ENCODE measurements around the gene CX3CL1. TPM values are rescaled to one million over a fixed set of nuclear protein-coding genes. Genes with fewer than 3 reads are reported as not detected.
A peak's percentile ranks its signal among the peaks of the same experiment; 100 is the strongest.

CX3CL1 gene
- total RNA-seq, 1 donor from 2014 or later = not detected

DNA sequence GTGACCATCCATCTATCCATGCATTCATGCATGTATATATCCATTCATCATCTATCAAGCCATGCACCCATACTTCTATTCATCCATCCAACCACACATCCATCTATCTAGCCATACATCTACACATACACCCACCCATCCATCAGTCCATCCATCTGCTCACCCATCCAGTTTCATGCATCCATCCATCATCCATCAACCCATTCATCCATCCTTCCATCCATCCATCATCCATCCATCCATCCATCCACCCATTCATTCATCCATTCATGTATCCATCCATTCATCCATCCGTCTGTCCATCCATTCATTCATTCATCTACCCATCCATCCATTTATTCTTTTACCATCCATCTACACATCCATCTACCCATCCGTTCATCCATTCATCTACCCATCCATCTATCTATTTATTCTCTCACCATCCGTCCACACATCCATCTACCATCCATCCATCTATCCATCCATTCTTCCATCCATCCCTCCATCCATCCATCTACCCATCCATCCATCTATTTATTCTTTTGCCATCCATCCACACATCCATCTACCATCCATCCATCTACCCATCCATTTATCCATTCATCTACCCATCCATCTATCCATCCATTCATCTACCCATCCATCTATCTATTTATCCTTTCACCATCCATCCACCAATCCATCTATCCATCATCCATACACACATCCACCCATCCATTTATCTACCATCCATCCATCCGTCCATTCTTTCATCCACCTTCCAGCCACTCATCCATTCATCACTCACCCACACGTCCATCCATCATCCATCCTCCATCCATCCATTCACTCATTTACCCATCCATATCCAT is 35.4 kb downstream of the CX3CL1 start:
- intact Hi-C loops (cut with micrococcal nuclease) = no loop called here
- peaks cover 5% of the 10 kb centered on the region for H3K4me1 Mint-ChIP-seq (ENCODE audit: low read depth)
- H3K27ac Mint-ChIP-seq = no peak overlapping the region
- no peak for DNase-seq (ENCODE audit: low spot score)
- H3K27me3 Mint-ChIP-seq (ENCODE audit: low read depth) = peaks cover 3% of the 10 kb centered on the region
- H3K9me3 Mint-ChIP-seq = no peaks in the 10 kb centered on the region
- H3K4me3 Mint-ChIP-seq (ENCODE audit: low read depth) = no peak overlapping the region
- no peaks in the 10 kb centered on the region for H3K36me3 Mint-ChIP-seq (ENCODE audit: low read depth)

DNA sequence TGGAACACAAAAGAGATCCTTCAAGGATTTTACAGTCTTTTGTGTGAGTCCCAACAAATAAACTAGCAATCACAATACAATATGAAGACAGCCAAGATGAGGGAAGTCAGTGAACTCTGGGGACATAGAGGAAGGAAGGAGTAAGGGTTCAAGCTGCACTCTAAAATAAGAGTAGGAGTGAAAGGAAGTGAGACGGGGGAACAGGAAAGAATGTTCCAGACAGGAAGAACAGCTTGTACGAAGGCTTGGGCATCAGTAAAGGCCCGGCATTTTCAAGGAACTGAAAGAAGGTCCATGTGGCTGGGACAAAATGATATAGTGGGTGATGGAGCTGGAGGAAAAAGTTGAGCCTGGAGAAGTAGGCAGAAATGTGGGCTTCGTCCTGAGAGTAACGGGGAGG is 36.8 kb downstream of the CX3CL1 start:
- no peaks in the 10 kb centered on the region for H3K9me3 Mint-ChIP-seq

DNA sequence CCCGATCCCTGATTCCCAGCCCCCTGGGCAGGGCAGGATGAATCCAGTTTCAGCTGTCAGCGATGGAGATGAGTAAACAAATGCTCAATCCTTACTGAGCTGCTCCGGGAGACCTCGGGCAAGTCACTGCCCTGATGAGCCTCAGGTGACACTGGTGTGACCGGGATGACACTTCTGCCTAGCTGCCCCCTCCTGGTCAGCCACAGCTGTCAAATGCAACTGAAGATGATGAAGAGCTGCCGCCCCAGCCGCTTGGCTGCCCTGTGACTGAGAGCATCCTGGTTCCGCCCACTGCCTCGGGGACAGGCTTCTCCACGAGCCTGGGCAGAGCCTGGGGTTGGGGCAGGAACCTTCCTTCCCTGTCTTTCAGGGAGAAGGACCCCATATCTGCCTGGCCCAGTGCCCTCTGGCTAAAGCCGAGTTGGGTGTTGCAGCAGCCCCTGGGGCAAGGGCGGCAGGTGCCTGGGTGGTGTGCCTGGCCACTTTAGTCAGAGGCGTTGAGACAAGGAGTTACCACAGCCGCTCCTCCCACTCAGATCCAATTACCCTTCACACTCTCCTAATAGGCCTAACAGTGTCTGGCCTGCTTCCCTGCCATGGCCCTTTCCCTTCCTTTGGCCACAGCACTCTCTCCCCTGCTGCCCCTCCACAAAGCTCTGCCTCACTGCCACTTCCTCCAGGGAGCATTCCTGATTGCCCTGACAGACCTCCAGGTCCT is 37.7 kb downstream of the CX3CL1 start:
- Mint-ChIP-seq H3K9me3 (no peaks in the 10 kb centered on the region), H3K4me3 (ENCODE audit: low read depth) (no peak overlapping the region), H3K4me1 (ENCODE audit: low read depth) (peaks cover 5% of the 10 kb centered on the region), H3K36me3 (ENCODE audit: low read depth) (no peaks in the 10 kb centered on the region), H3K27ac (no peak overlapping the region), H3K27me3 (ENCODE audit: low read depth) (peaks cover 2% of the 10 kb centered on the region)
- intact Hi-C loops (cut with micrococcal nuclease) = no loop called here
- DNase-seq (ENCODE audit: low spot score) = no peak

More for the DNA sequence above, 36.8 kb downstream of the CX3CL1 start:
- Mint-ChIP-seq H3K36me3 (ENCODE audit: low read depth) (no peaks in the 10 kb centered on the region), H3K4me3 (ENCODE audit: low read depth) (no peak overlapping the region), H3K27ac (no peak overlapping the region), H3K27me3 (ENCODE audit: low read depth) (peaks cover 3% of the 10 kb centered on the region), H3K4me1 (ENCODE audit: low read depth) (peaks cover 5% of the 10 kb centered on the region)
- intact Hi-C loops (cut with micrococcal nuclease) = no loop called here
- no peak for DNase-seq (ENCODE audit: low spot score)

DNA sequence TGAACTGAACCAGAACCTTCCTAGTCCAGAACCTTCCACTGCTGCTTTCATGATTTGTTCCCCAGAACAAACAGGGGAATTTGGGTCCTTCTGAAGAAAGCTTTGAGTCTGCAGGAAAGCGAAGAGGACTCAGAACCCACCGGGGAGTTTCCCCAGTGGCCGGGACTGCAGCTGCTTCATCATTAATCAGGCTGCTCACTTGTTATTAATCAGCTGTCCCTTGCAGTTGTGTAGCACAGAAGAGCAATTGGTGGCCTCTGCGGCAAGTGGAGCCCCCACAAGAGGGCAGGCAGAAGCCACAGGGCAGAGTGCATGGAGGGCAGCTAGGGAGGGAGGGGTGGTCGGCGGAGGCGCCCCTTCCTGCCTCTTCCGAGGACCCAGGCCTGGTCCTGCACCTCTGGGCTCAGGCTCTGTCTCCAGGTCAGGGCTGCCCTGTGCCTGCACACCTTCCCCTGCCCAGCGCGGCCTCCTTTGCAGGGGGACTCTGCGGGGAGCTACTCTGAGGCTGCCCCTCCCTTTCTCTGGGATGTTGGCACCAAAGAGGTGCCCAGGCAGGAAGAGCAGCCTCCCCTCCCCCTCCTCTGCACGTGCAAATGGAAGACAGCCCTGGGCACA is 39.2 kb downstream of the CX3CL1 start:
- peaks cover 5% of the 10 kb centered on the region for H3K4me1 Mint-ChIP-seq (ENCODE audit: low read depth)
- intact Hi-C loops (cut with micrococcal nuclease) = no loop called here
- DNase-seq (ENCODE audit: low spot score) = no peak

DNA sequence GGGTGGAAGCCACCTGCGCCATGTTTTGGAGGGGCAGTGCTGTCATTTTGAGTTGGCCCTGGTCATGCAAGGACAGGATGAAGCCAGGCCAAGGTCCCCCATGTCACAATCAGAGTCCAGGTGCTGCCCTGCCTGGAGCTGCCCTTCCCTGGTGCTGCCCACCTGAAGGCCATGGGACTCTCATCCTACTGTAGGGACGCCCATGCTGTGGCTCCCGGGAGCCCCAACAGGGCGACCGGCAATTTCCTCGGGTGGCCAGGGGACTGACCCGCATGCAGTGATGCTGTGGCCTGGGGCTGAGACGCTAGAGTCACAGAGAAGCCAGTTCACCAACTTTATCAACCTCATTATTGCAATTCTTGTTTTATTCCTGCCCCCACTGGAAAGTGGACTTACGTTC is 40.3 kb downstream of the CX3CL1 start:
- Mint-ChIP-seq H3K4me1 (ENCODE audit: low read depth) (peaks cover 10% of the 10 kb centered on the region), H3K27me3 (ENCODE audit: low read depth) (no peaks in the 10 kb centered on the region), H3K36me3 (ENCODE audit: low read depth) (no peaks in the 10 kb centered on the region), H3K4me3 (ENCODE audit: low read depth) (no peak overlapping the region), H3K9me3 (no peaks in the 10 kb centered on the region), H3K27ac (peak overlapping the region; percentile 26)
- no peak for DNase-seq (ENCODE audit: low spot score)
- intact Hi-C loops (cut with micrococcal nuclease) = no loop called here

More for the DNA sequence above, 39.2 kb downstream of the CX3CL1 start:
- Mint-ChIP-seq H3K4me3 (ENCODE audit: low read depth) (no peak overlapping the region), H3K27me3 (ENCODE audit: low read depth) (no peaks in the 10 kb centered on the region), H3K36me3 (ENCODE audit: low read depth) (no peaks in the 10 kb centered on the region), H3K9me3 (no peaks in the 10 kb centered on the region), H3K27ac (no peak overlapping the region)

DNA sequence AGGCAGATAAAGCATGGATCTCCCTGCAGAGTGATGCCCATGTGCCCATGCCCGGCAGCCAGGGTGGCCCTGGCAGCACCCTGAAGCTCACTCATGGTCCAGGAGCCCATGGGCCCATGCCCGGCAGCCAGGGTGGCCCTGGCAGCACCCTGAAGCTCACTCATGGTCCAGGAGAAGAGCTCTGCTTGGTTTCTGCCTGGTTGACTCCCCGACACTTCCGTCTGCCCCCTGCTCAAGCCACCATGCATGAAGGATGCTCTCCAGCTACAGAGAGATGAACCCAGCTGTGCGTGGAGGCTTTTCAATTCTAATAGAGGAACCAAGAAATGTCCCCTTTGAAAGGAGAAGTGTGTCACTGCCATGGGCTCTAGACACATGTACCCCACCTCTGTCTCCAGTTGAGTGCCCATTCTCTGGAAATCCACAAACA is 41.0 kb downstream of the CX3CL1 start:
- Mint-ChIP-seq H3K4me3 (ENCODE audit: low read depth) (no peak overlapping the region), H3K27me3 (ENCODE audit: low read depth) (no peaks in the 10 kb centered on the region), H3K9me3 (no peaks in the 10 kb centered on the region), H3K4me1 (ENCODE audit: low read depth) (peaks cover 15% of the 10 kb centered on the region), H3K36me3 (ENCODE audit: low read depth) (no peaks in the 10 kb centered on the region), H3K27ac (peak overlapping the region; percentile 26)
- DNase-seq (ENCODE audit: low spot score) = no peak
- intact Hi-C loops (cut with micrococcal nuclease) = no loop called here

DNA sequence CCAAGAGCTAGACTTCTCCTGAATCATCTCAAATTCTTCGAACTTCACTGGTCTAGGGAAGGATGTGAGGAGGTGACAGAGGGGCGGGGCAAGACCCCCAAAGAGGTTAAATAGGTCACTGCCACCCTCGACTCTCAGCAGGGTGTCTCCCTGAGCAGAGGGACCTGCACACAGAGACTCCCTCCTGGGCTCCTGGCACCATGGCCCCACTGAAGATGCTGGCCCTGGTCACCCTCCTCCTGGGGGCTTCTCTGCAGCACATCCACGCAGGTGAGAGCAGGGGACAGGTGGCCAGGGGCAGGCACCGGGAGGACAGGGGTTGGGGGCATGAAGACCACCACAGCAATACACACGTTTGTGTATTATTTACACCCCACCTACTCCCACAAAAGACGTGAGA is 41.4 kb downstream of the CX3CL1 start:
- intact Hi-C loops (cut with micrococcal nuclease) = no loop called here
- no peak for DNase-seq (ENCODE audit: low spot score)
- Mint-ChIP-seq H3K9me3 (no peaks in the 10 kb centered on the region), H3K4me3 (ENCODE audit: low read depth) (no peak overlapping the region), H3K4me1 (ENCODE audit: low read depth) (peaks cover 15% of the 10 kb centered on the region), H3K27ac (no peak overlapping the region), H3K27me3 (ENCODE audit: low read depth) (no peaks in the 10 kb centered on the region), H3K36me3 (ENCODE audit: low read depth) (no peaks in the 10 kb centered on the region)

DNA sequence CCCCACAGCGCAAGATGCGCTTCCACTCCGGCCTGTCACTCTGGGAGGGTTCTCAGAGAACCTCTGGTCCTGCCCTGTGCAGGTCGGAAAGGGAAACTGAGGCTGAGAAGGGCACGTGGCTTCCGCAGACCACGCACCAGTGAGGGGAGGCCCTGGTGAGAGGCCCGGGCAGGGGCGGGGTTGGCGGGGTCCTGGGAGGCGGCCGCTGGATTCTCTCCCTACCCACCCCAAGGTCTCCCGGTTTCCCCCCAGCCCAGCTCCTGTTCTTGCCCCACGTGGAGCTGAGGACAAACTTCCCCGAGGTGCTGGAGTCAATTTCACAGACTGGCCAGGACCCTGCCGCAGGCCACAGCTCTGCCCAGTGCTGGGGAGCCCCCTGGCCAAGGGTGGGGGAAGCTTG is 43.8 kb downstream of the CX3CL1 start:
- H3K36me3 Mint-ChIP-seq (ENCODE audit: low read depth) = no peaks in the 10 kb centered on the region
- no peak overlapping the region for H3K27ac Mint-ChIP-seq
- no peaks in the 10 kb centered on the region for H3K27me3 Mint-ChIP-seq (ENCODE audit: low read depth)
- DNase-seq (ENCODE audit: low spot score) = no peak
- no peaks in the 10 kb centered on the region for H3K9me3 Mint-ChIP-seq
- H3K4me3 Mint-ChIP-seq (ENCODE audit: low read depth) = no peak overlapping the region
- intact Hi-C loops (cut with micrococcal nuclease) = loop anchor here (5.0 kb wide), 2 partner anchors 39 to 169 kb away; partner anchors contain the start of gene ARL2BP
- H3K4me1 Mint-ChIP-seq (ENCODE audit: low read depth) = peaks cover 15% of the 10 kb centered on the region

DNA sequence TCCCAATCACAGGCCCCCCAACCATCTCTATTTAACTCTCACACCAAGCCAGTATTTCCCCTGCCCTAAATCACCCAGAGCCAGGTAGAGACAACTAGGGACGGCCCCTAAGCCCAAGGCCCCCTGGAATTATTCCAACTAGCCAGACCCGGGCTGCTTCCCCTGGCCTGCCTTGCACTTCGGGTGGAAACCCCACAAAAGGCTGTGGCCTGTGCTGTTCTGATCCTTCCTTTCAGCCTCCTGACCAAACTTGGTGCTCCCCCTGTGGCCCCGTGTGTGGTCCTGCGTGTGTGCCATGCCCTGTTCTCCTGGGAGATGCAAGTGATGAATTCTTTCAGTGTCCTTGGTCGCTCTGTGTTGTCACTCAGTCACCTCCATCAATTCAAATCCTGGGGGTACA is 47.2 kb downstream of the CX3CL1 start:
- no peaks in the 10 kb centered on the region for H3K27me3 Mint-ChIP-seq (ENCODE audit: low read depth)
- H3K4me1 Mint-ChIP-seq (ENCODE audit: low read depth) = peaks cover 18% of the 10 kb centered on the region
- no peak overlapping the region for H3K4me3 Mint-ChIP-seq (ENCODE audit: low read depth)
- DNase-seq (ENCODE audit: low spot score) = no peak
- no peaks in the 10 kb centered on the region for H3K36me3 Mint-ChIP-seq (ENCODE audit: low read depth)
- no peaks in the 10 kb centered on the region for H3K9me3 Mint-ChIP-seq
- H3K27ac Mint-ChIP-seq = no peak overlapping the region
- intact Hi-C loops (cut with micrococcal nuclease) = loop anchor here (1.0 to 5.0 kb wide), 4 partner anchors 42 to 172 kb away; partner anchors contain the start of genes ARL2BP and POLR2C

DNA sequence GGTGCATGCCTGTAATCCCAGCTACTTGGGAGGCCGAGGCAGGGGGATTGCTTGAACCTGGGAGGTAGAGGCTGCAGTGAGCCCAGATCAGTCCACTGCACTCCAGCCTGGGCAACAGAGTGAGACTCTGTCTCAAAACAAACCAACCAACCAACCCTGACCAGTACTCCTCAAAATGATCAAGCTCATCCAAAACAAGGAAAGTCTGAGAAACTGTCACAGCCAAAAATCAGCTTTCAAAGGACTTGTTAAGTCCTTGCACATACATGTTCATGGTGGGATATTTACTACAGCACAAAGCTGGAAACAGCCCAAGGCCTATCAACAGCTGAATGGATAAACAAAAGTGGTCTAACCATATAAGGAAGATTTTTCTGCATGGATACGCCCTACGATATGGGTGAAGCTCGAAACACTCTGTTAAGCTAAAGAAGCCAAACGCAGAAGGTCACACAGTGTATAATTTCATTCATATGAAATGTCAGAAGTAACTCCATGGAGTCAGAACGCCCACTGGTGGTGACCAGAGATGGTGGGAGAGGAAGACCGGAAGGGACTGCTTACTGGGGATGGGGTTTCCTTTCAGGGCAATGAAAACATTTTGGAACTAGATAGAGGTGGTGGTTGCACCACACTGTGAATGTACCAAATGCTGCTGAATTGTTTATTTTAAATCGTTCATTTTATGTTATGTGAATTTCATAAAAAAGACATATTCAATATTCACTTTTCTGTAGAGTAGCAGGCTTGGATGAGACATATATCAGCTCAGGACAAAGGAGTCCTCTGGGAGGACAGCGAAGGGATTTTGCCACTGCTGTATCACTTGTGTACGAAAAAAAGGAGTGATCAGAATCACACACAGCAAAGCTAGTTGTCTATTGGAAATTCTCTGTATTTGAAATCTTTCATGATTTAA is 50.0 kb downstream of the CX3CL1 start:
- DNase-seq (ENCODE audit: low spot score) = no peak
- Mint-ChIP-seq H3K27me3 (ENCODE audit: low read depth) (no peaks in the 10 kb centered on the region), H3K4me1 (ENCODE audit: low read depth) (peaks cover 14% of the 10 kb centered on the region), H3K36me3 (ENCODE audit: low read depth) (peaks cover 4% of the 10 kb centered on the region), H3K27ac (no peak overlapping the region), H3K9me3 (no peaks in the 10 kb centered on the region), H3K4me3 (ENCODE audit: low read depth) (no peak overlapping the region)
- intact Hi-C loops (cut with micrococcal nuclease) = no loop called here

DNA sequence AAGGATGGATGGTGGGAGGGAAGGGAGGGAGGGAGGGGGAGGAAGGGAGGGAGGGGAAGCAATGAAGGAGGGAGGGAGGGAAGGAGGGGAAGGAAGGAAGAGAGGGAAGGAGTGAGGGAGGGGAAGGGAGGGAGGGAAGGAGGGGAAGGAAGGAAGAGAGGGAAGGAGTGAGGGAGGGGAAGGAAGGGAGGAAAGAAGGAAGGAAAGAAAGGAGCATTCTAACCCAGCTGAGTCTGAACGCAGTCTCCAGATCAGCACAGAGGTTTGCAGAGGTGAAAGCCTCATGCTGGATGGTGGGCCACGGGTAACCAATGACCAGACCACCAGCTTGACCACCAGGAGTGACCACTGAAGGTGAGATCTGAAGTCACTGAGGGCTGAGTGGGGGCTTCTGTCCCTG is 50.9 kb downstream of the CX3CL1 start:
- no peaks in the 10 kb centered on the region for H3K27me3 Mint-ChIP-seq (ENCODE audit: low read depth)
- peaks cover 11% of the 10 kb centered on the region for H3K36me3 Mint-ChIP-seq (ENCODE audit: low read depth)
- no peak overlapping the region for H3K27ac Mint-ChIP-seq
- H3K9me3 Mint-ChIP-seq = no peaks in the 10 kb centered on the region
- H3K4me3 Mint-ChIP-seq (ENCODE audit: low read depth) = no peak overlapping the region
- peaks cover 9% of the 10 kb centered on the region for H3K4me1 Mint-ChIP-seq (ENCODE audit: low read depth)
- no peak for DNase-seq (ENCODE audit: low spot score)
- intact Hi-C loops (cut with micrococcal nuclease) = no loop called here

DNA sequence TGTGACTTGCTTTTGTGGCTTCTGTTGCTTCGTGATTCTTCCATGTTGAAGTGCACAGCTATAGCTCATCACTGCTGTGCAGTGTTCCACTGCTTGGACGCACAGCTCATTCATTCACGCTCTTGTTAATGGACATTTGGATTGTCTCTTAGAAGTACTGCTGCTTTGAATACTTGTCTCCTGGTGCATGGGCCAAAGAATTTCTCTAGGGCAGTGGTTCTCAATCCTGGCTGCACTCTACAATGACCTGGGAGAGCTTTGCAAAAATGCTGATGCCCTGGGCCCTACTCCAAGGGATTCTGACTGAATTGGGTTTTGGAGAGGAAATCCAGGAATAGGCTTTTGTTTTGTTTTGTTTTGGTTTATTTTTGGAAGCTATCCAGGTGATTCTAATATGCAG is 52.3 kb downstream of the CX3CL1 start:
- Mint-ChIP-seq H3K9me3 (no peaks in the 10 kb centered on the region), H3K4me1 (ENCODE audit: low read depth) (peaks cover 4% of the 10 kb centered on the region), H3K36me3 (ENCODE audit: low read depth) (peaks cover 22% of the 10 kb centered on the region), H3K4me3 (ENCODE audit: low read depth) (no peak overlapping the region), H3K27ac (no peak overlapping the region), H3K27me3 (ENCODE audit: low read depth) (no peaks in the 10 kb centered on the region)
- intact Hi-C loops (cut with micrococcal nuclease) = no loop called here
- DNase-seq (ENCODE audit: low spot score) = no peak

Measured in activated T-helper 2 cell treated with anti-CD3 and anti-CD28 coated beads, Interferon-gamma antibody, Interleukin-2, Interleukin-4, amounts not matched to agents 10 μg/mL and 5 μg/mL and 100 μg/mL, durations not matched to agents 14 hours and 24 hours and 36 hours (primary cell).